ENCODE results near the gene FCHSD2.
"Not testable (repeated sequence)": the region's sequence is repeated elsewhere in the genome, so short reads cannot be mapped to it uniquely, and the experiment has no call there.

FCHSD2 gene

GRCh38 chr11:73034331-73034730 lies 107.8 kb downstream of the FCHSD2 start:
- peak; percentile 36 for ATAC-seq (replicated peaks)

DNA sequence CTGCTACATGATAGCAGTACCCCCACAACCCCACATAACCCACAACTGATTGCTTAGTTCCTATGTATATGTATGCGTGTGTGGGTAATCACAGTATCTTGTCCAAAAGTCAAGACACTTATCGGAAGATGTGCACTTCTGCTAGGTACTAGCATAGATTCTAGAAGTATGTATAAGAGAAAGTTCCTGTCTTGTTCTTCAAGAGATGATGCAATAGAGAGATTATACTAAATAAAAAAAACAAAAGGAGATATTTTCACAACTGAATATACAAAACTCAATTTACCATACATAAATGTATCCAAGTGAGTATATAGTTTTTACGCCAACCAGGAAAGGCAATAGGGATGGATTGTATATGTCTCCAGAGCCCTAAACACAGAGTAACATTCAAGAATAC lies 112.0 kb downstream of the FCHSD2 start:
- H3K4me3 Mint-ChIP-seq: no peak overlapping the region
- no peak overlapping the region for H3K27ac Mint-ChIP-seq
- peaks cover 7 to 13% of the 10 kb centered on the region in 2 donors for H3K4me1 Mint-ChIP-seq (ENCODE audit: low read depth in 2 of 2)
- no peaks in the 10 kb centered on the region for H3K27me3 Mint-ChIP-seq
- no peak for ATAC-seq (replicated peaks)
- no peak for DNase-seq
- peaks cover 0 to 3% of the 10 kb centered on the region in 2 donors for H3K9me3 Mint-ChIP-seq
- H3K36me3 Mint-ChIP-seq (ENCODE audit: insufficient read depth): peaks cover 4% of the 10 kb centered on the region

More at GRCh38 chr11:73034331-73034730, 107.8 kb downstream of the FCHSD2 start:
- DNase-seq: no peak
- H3K4me3 Mint-ChIP-seq: peak overlapping the region; percentile 33 to 38
- no peaks in the 10 kb centered on the region for H3K27me3 Mint-ChIP-seq
- peaks cover 8 to 12% of the 10 kb centered on the region in 2 donors for H3K4me1 Mint-ChIP-seq (ENCODE audit: low read depth in 2 of 2)
- H3K27ac Mint-ChIP-seq: peak overlapping the region; percentile 39 to 90
- no peaks in the 10 kb centered on the region for H3K9me3 Mint-ChIP-seq
- H3K36me3 Mint-ChIP-seq (ENCODE audit: insufficient read depth): peaks cover 6% of the 10 kb centered on the region

GRCh38 chr11:73029403-73029802 lies 112.7 kb downstream of the FCHSD2 start:
- peak overlapping the region in 1 of 2 donors; percentile 39 for H3K4me3 Mint-ChIP-seq
- no peak overlapping the region for H3K27ac Mint-ChIP-seq
- H3K4me1 Mint-ChIP-seq (ENCODE audit: low read depth in 2 of 2): peaks cover 4 to 10% of the 10 kb centered on the region in 2 donors
- ATAC-seq (replicated peaks) (no peak), DNase-seq (no peak)
- peaks cover 2% of the 10 kb centered on the region for H3K36me3 Mint-ChIP-seq (ENCODE audit: insufficient read depth)
- H3K9me3 Mint-ChIP-seq: peaks cover 0 to 5% of the 10 kb centered on the region in 2 donors
- no peaks in the 10 kb centered on the region for H3K27me3 Mint-ChIP-seq

DNA sequence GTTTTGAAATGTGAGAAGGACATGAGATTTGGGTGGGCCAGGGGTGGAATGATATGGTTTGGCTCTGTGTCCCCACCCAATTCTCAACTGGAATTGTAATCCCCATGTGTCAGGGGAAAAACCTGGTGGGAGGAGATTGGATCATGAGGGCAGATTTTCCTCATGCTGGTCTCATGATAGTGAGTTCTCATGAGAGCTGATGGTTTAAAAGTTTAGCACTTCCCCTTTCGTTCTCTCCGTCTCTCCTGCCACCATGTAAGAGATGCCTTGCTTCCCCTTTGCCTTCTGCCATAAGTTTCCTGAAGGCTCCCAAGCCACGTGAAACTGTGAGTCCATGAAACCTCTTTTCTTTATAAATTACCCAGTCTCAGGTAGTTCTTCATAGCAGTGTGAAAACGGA lies 113.5 kb downstream of the FCHSD2 start:
- Mint-ChIP-seq H3K27ac (no peak overlapping the region), H3K27me3 (no peaks in the 10 kb centered on the region), H3K4me1 (ENCODE audit: low read depth in 2 of 2) (peaks cover 2 to 9% of the 10 kb centered on the region in 2 donors), H3K36me3 (ENCODE audit: insufficient read depth) (no peaks in the 10 kb centered on the region), H3K9me3 (peaks cover 0 to 8% of the 10 kb centered on the region in 2 donors), H3K4me3 (peak overlapping the region in 1 of 2 donors; percentile 39)
- DNase-seq (no peak), ATAC-seq (replicated peaks) (no peak)

DNA sequence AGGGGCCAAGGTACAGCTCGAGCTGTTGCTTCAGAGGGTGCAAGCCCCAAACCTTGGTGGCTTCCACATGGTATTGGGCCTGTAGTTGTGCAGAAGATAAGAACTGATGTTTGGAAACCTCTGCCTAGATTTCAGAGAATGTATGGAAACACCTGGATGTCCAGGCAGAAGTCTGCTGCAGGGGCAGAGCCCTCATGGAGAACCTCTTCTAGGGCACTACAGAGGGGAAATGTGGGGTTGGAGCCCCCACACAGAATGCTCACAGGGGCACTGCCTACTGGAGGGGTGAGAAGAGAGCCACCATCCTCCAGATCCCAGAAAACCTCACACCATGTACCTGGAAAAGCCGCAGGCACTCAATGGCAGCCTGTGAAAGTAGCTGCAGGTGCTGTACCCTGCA lies 114.3 kb downstream of the FCHSD2 start:
- H3K27ac Mint-ChIP-seq; DNase-seq; H3K9me3 Mint-ChIP-seq; H3K27me3 Mint-ChIP-seq; ATAC-seq (replicated peaks); H3K4me3 Mint-ChIP-seq; H3K36me3 Mint-ChIP-seq (ENCODE audit: insufficient read depth): not testable (repeated sequence)
- peaks cover 2 to 10% of the 10 kb centered on the region in 2 donors for H3K4me1 Mint-ChIP-seq (ENCODE audit: low read depth in 2 of 2)

GRCh38 chr11:73024639-73025038 lies 117.5 kb downstream of the FCHSD2 start:
- DNase-seq (no peak), ATAC-seq (replicated peaks) (no peak)
- Mint-ChIP-seq H3K4me3 (no peak overlapping the region), H3K27ac (no peak overlapping the region), H3K36me3 (ENCODE audit: insufficient read depth) (no peaks in the 10 kb centered on the region), H3K4me1 (ENCODE audit: low read depth in 2 of 2) (peaks cover 2 to 16% of the 10 kb centered on the region in 2 donors), H3K9me3 (peaks cover 0 to 8% of the 10 kb centered on the region in 2 donors), H3K27me3 (no peaks in the 10 kb centered on the region)

GRCh38 chr11:73019996-73020395 lies 122.1 kb downstream of the FCHSD2 start:
- Mint-ChIP-seq H3K4me1 (ENCODE audit: low read depth in 2 of 2) (peaks cover 2 to 28% of the 10 kb centered on the region in 2 donors), H3K36me3 (ENCODE audit: insufficient read depth) (no peaks in the 10 kb centered on the region), H3K9me3 (peaks cover 0 to 5% of the 10 kb centered on the region in 2 donors), H3K4me3 (no peak overlapping the region), H3K27ac (no peak overlapping the region), H3K27me3 (no peaks in the 10 kb centered on the region)
- no peak for DNase-seq
- no peak for ATAC-seq (replicated peaks)

GRCh38 chr11:73019449-73019848 lies 122.7 kb downstream of the FCHSD2 start:
- Mint-ChIP-seq H3K27ac (no peak overlapping the region), H3K36me3 (ENCODE audit: insufficient read depth) (no peaks in the 10 kb centered on the region), H3K4me3 (no peak overlapping the region), H3K4me1 (ENCODE audit: low read depth in 2 of 2) (peaks cover 2 to 29% of the 10 kb centered on the region in 2 donors), H3K9me3 (peaks cover 0 to 3% of the 10 kb centered on the region in 2 donors), H3K27me3 (no peaks in the 10 kb centered on the region)
- ATAC-seq (replicated peaks) (no peak), DNase-seq (no peak)

DNA sequence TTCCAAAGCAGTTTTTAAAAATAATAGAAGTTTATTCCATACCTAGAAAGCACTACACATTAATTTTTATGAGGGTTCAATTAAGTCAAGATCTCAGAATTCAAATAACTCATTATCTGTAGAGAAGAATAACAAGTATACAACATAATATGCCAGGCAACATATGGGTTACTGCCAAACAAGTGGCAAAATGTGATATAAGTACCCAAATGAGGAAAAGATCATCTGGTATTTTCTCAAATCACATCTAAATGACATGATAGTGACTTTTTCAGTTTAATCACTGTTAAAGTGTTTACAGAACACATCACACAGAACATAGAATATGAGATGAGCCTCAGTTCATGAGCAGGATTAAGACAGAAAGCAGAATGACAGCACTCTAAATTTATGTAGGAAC lies 123.3 kb downstream of the FCHSD2 start:
- DNase-seq (no peak), ATAC-seq (replicated peaks) (no peak)
- Mint-ChIP-seq H3K27me3 (no peaks in the 10 kb centered on the region), H3K36me3 (ENCODE audit: insufficient read depth) (no peaks in the 10 kb centered on the region), H3K9me3 (no peaks in the 10 kb centered on the region), H3K4me1 (ENCODE audit: low read depth in 2 of 2) (peaks cover 2 to 34% of the 10 kb centered on the region in 2 donors), H3K27ac (no peak overlapping the region), H3K4me3 (no peak overlapping the region)

GRCh38 chr11:73017024-73017751 lies 124.9 kb downstream of the FCHSD2 start:
- no peak for ATAC-seq (replicated peaks)
- H3K4me1 Mint-ChIP-seq (ENCODE audit: low read depth in 2 of 2): peaks cover 2 to 32% of the 10 kb centered on the region in 2 donors
- H3K4me3 Mint-ChIP-seq: no peak overlapping the region

GRCh38 chr11:73013021-73013420 lies 129.1 kb downstream of the FCHSD2 start:
- Mint-ChIP-seq H3K9me3 (peaks cover 7 to 11% of the 10 kb centered on the region in 2 donors), H3K4me3 (no peak overlapping the region), H3K4me1 (ENCODE audit: low read depth in 2 of 2) (peaks cover 0 to 22% of the 10 kb centered on the region in 2 donors), H3K27ac (no peak overlapping the region), H3K36me3 (ENCODE audit: insufficient read depth) (no peaks in the 10 kb centered on the region), H3K27me3 (no peaks in the 10 kb centered on the region)
- ATAC-seq (replicated peaks) (no peak), DNase-seq (no peak)

More at GRCh38 chr11:73017024-73017751, 124.9 kb downstream of the FCHSD2 start:
- DNase-seq: no peak
- no peaks in the 10 kb centered on the region for H3K9me3 Mint-ChIP-seq
- no peak overlapping the region for H3K27ac Mint-ChIP-seq
- H3K27me3 Mint-ChIP-seq: no peaks in the 10 kb centered on the region
- no peaks in the 10 kb centered on the region for H3K36me3 Mint-ChIP-seq (ENCODE audit: insufficient read depth)

GRCh38 chr11:73012121-73012863 lies 129.8 kb downstream of the FCHSD2 start:
- Mint-ChIP-seq H3K27ac (no peak overlapping the region), H3K4me1 (ENCODE audit: low read depth in 2 of 2) (peaks cover 0 to 17% of the 10 kb centered on the region in 2 donors), H3K9me3 (peaks cover 7 to 11% of the 10 kb centered on the region in 2 donors), H3K36me3 (ENCODE audit: insufficient read depth) (no peaks in the 10 kb centered on the region), H3K27me3 (no peaks in the 10 kb centered on the region), H3K4me3 (no peak overlapping the region)
- no peak for DNase-seq
- no peak for ATAC-seq (replicated peaks)

GRCh38 chr11:73011126-73011817 lies 130.8 kb downstream of the FCHSD2 start:
- H3K4me1 Mint-ChIP-seq (ENCODE audit: low read depth in 2 of 2): peaks cover 0 to 18% of the 10 kb centered on the region in 2 donors
- H3K36me3 Mint-ChIP-seq (ENCODE audit: insufficient read depth): no peaks in the 10 kb centered on the region
- peaks cover 7 to 11% of the 10 kb centered on the region in 2 donors for H3K9me3 Mint-ChIP-seq
- no peak for ATAC-seq (replicated peaks)
- H3K27me3 Mint-ChIP-seq: no peaks in the 10 kb centered on the region
- no peak for DNase-seq
- H3K27ac Mint-ChIP-seq: no peak overlapping the region
- no peak overlapping the region for H3K4me3 Mint-ChIP-seq

Data from effector memory CD8-positive, alpha-beta T cell (primary cell).